ENCODE data around the gene ERP27.

DNA sequence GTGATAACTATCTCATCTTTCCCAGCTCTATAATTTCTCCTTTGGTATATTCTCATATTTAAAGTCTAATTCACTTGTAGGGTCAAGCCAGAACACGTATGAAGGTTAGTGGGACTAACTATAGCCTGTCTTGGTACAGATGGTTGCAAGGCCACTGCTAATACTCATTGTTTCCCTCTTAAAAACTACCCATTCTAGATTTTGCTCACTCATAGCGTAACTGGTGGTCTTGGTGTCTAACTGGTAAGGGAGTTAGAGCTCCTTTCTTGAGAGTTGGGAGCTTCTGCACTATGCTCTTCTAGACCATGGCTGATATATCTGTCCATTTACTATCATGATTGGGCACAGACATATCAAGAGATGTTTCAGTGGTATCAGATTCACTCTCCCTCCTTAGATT is 61.5 kb downstream of the ERP27 start:
- no peak for TF ChIP-seq POLR2A (IDR thresholded peaks at IDR 0.05; ENCODE audit: low read depth, low read length)
- no peak for TF ChIP-seq POLR2AphosphoS5 (IDR thresholded peaks at IDR 0.05; ENCODE audit: low read depth, low read length)
